ENCODE data around the gene ZBTB46. TPM values are rescaled to one million over a fixed set of nuclear protein-coding genes. Genes with fewer than 3 reads are reported as not detected.

Gene ZBTB46
- total and polyA plus RNA-seq, 7 donors = 0.23 to 5.3 (median 3.6) TPM

DNA sequence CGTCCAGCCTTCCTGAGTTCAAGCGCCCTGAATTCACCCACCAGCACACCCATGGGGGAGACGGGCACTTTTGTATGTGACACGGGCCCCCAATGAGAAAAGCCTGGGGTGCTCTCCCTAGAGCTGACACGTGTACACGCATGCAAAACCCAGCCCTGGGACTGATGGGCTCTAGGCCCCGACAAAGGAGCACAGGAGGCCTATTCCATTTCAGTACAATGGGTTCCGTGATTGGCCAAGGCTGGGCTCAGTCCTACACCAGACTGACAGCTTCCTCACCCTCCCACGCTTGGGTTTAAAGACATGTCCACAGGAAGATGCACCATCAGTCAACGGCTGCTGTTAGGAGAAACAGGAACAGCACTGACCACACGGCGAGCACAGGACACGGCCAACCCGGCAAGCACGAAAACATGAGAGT, 8.8 kb downstream of the ZBTB46 start:
- Histone ChIP-seq H3K9me3 (no peaks in the 10 kb centered on the region), H3K27ac (no peak overlapping the region), H3K27me3 (peaks cover 0 to 24% (median 12%) of the 10 kb centered on the region in 3 donors), H3K4me1 (no peaks in the 10 kb centered on the region), H3K4me3 (no peak overlapping the region), H3K36me3 (no peaks in the 10 kb centered on the region)
- no peak for TF ChIP-seq POLR2AphosphoS5 (IDR thresholded peaks at IDR 0.05)
- no peak for TF ChIP-seq EP300 (IDR thresholded peaks at IDR 0.05)
- TF ChIP-seq, protein P1, sequence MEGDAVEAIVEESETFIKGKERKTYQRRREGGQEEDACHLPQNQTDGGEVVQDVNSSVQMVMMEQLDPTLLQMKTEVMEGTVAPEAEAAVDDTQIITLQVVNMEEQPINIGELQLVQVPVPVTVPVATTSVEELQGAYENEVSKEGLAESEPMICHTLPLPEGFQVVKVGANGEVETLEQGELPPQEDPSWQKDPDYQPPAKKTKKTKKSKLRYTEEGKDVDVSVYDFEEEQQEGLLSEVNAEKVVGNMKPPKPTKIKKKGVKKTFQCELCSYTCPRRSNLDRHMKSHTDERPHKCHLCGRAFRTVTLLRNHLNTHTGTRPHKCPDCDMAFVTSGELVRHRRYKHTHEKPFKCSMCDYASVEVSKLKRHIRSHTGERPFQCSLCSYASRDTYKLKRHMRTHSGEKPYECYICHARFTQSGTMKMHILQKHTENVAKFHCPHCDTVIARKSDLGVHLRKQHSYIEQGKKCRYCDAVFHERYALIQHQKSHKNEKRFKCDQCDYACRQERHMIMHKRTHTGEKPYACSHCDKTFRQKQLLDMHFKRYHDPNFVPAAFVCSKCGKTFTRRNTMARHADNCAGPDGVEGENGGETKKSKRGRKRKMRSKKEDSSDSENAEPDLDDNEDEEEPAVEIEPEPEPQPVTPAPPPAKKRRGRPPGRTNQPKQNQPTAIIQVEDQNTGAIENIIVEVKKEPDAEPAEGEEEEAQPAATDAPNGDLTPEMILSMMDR (IDR thresholded peaks at IDR 0.05) = no peak
- no peak for TF ChIP-seq POLR2A (IDR thresholded peaks at IDR 0.05)
- DNase-seq = no peak
- intact Hi-C loops (cut with DNase I) = no loop called here
- WGBS, 2 donors = 81 to 88% methylated on average over 15 of the region's 15 CpGs

- WGBS, 2 donors = 86 to 89% methylated on average over 8 of the region's 8 CpGs
- H3K4me3 ChIP-seq = no peak overlapping the region
- no peak for DNase-seq
- no peak overlapping the region for H3K27ac ChIP-seq
- intact Hi-C loops (cut with DNase I) = no loop called here
- no peaks in the 10 kb centered on the region for H3K36me3 ChIP-seq
- H3K27me3 ChIP-seq = peaks cover 0 to 20% (median 12%) of the 10 kb centered on the region in 3 donors
- no peaks in the 10 kb centered on the region for H3K4me1 ChIP-seq
- no peaks in the 10 kb centered on the region for H3K9me3 ChIP-seq
- TF ChIP-seq POLR2A (IDR thresholded peaks at IDR 0.05) = no peak
- TF ChIP-seq, protein P1 (IDR thresholded peaks at IDR 0.05) = no peak
- no peak for TF ChIP-seq EP300 (IDR thresholded peaks at IDR 0.05)
- TF ChIP-seq POLR2AphosphoS5 (IDR thresholded peaks at IDR 0.05) = no peak
Observed at GRCh38 chr20:63821811-63822210, 9.3 kb downstream of the ZBTB46 start.

DNA sequence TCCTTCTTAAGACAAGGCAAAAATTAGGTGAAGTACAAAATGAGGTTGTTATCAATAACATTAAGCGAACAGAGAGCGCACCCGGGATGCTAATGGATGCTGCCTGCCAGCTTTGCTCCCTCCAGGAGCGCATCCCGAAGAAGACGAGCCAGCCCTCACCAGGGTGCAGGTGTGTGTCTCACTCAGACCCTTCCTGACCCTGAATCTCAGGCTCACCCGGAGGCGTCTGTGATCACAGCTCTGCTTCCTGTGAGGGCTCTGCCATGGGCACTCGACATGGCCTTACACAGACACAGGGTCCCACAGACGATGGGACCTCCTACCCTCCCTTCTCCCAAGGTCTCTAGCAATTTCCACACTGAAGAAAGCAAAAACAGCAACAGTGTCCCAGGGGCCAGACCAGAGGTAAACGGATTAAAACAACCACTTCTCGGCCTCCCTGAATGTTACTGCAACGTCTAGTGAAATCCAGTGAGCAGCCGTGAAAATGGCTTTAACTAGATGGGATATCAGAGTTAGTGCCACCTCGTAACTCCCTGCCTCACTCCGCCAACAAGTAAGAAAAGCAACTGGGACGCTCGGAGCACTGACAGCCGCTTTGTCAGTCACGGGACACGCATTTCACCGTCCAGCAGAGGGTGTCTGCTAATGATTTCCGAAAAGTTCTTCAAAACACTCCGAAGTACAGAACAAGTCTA, 11.7 kb downstream of the ZBTB46 start:
- TF ChIP-seq, protein P1 (IDR thresholded peaks at IDR 0.05) = peak in 2 of 4 experiments; percentile 5 to 9
- TF ChIP-seq EP300 (IDR thresholded peaks at IDR 0.05) = no peak
- intact Hi-C loops (cut with DNase I) = no loop called here
- H3K27me3 ChIP-seq = peaks cover 0 to 7% (median 0%) of the 10 kb centered on the region in 3 donors
- no peaks in the 10 kb centered on the region for H3K36me3 ChIP-seq
- peak; percentile 69 for DNase-seq
- H3K27ac ChIP-seq = peak overlapping the region in 1 of 4 donors; percentile 6
- 32 to 69% methylated on average over 24 of the region's 24 CpGs for WGBS, 2 donors
- no peaks in the 10 kb centered on the region for H3K9me3 ChIP-seq
- peak overlapping the region in 1 of 4 donors; percentile 1 for H3K4me3 ChIP-seq
- no peaks in the 10 kb centered on the region for H3K4me1 ChIP-seq

DNA sequence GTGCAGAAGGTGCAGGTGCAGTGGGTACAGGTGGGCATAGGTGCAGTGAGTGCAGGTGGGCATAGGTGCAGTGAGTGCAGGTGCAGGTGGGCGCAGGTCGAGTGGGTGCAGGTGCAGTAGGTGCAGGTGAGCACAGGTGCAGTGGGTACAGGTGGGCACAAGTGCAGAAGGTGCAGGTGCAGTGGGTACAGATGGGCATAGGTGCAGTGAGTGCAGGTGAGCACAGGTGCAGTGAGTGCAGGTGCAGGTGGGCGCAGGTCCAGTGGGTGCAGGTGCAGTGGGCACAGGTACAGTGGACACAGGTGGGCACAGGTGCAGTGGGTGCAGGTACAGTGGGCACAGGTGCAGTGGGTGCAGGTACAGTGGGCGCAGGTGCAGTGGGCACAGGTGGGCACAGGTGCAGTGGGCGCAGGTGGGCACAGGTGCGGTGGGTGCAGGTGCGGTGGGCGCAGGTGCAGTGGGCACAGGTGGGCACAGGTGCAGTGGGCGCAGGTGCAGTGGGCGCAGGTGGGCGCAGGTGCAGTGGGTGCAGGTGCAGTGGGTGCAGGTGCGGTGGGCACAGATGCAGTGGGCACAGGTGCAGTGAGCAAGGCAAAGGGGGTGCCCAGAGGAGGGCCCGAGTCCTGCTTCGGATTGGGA, 15.3 kb downstream of the ZBTB46 start:
- WGBS, 2 donors = 82 to 93% methylated on average over 14 of the region's 14 CpGs
- TF ChIP-seq, protein P1 (IDR thresholded peaks at IDR 0.05) = no peak
- TF ChIP-seq POLR2A (IDR thresholded peaks at IDR 0.05) (no peak), POLR2AphosphoS5 (IDR thresholded peaks at IDR 0.05) (no peak), EP300 (IDR thresholded peaks at IDR 0.05) (no peak)

More for the DNA sequence above, 15.3 kb downstream of the ZBTB46 start:
- intact Hi-C loops (cut with DNase I) = no loop called here
- Histone ChIP-seq H3K4me1 (no peaks in the 10 kb centered on the region), H3K9me3 (no peaks in the 10 kb centered on the region), H3K4me3 (no peak overlapping the region), H3K36me3 (no peaks in the 10 kb centered on the region), H3K27me3 (no peaks in the 10 kb centered on the region), H3K27ac (no peak overlapping the region)
- DNase-seq = no peak

Data from sigmoid colon (tissue), 7 donors.